Left ventricle myocardium superior (tissue), 1 donor: ENCODE data around the gene KRTAP5-10. TPM values are rescaled to one million over a fixed set of nuclear protein-coding genes. Genes with fewer than 3 reads are reported as not detected.
"Not testable (repeated sequence)": the region's sequence is repeated elsewhere in the genome, so short reads cannot be mapped to it uniquely, and the experiment has no call there.

ENCODE experiments used
- ATAC-seq: fragments of 200-7000 bp; cut with Tn5 transposase; one replicate; pipeline ENCODE4 v1.9.1; 2020; ENCODE audit warnings: mild to moderate bottlenecking, moderate library complexity
- DNase-seq: peaks from one replicate; pipeline ENCODE4 v3.0.0-alpha.2; 2020
- intact Hi-C: fragments of 100-400 bp; cut with micrococcal nuclease; formaldehyde crosslinking; loops from one replicate; pipeline ENCODE4 v1.11.0; 2022
- long read RNA-seq: library from polyadenylated mRNA; unstranded; transcript quantifications from one replicate; pipeline ENCODE4 v2.0.0, GENCODE V29; 2021
- total RNA-seq: library from RNA; stranded (reverse); fragmentation: NEBNext Ultra II Directional; extraction: Animal tissue kit (Norgen Biotek cat#: 25700); gene quantifications from one replicate; pipeline ENCODE4 v1.2.1, GENCODE V29; 2021
- donor health status: DM: no; HTN: yes; CAD: no; lungs with severe emphysema.

The KRTAP5-10 gene, protein sequence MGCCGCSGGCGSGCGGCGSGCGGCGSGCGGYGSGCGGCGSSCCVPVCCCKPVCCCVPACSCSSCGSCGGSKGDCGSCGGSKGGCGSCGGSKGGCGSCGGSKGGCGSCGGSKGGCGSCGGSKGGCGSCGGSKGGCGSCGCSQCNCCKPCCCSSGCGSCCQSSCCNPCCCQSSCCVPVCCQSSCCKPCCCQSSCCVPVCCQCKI
- not detected for total RNA-seq
- long read RNA-seq, result 0 reads

DNA sequence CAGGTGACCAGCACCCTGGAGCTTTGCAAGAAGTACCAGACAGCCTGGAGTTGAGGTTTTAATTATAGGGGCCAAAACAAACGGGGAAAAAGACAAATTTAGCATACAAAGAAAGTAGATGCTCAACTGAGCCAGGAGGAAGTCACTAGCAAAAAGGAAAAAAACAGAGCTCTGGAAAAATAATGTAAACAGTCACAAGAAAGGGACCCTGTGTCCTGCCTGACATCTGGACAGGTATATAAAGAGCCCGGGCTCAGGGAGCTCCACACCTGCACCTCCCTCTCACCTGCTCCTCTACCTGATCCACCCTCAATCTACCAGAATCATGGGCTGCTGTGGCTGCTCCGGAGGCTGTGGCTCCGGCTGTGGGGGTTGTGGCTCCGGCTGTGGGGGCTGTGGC is at the start of gene KRTAP5-10:
TSS of gene KRTAP5-10 (plus strand) at position 301 of the 400 bp plus-strand sequence. CDS start at position 326, 25 bp downstream.
- no peak for ATAC-seq
- DNase-seq, result no peak

DNA sequence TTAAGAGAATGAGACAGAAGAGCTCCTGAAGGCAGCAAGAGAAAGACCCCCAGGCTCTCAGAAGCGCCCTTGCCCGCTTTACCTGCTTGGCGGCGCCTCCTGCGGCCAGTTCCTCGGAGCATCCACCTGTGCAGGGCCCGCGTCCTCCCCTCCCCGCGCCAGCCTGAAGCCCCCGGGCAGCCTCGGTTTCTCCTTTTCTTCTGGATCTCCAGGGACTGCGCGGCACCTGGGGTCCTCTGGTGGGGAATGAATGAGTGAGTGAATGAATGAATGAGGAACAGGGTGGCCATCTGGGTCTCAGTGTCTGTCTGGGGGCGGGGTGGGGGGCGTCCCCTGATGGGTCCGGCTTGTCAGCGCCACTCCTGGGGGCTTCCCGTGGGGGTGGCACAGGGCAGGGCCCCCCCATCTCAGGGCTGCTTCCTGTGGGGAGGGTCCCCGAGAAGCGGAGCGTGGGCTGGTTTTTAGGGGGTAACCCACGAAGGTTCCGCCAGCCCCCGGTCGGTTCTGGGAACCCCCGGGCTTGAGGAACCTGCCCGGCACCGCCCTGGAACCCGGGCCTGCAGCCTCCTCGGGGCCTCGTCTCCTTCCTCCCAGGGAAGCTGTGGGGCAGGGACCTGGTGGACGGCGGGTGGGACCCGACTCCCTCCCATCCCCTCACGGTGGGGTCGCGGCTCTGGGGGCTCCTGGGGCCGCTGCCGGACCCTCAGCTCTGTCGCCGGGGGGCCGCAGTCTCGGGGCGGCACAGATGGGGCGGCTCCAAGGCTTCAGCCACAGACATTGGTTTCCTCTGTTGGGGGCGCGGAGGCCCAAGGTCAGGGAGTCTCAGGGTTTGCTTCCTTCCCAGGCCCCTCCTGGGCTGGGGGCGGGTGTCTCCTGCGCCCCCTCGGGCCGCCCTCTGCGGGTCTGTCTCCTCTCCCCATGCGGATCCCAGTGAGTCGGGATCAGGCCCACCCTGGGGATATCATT is 46.6 kb upstream of the KRTAP5-10 start:
- DNase-seq, result no peak
- ATAC-seq, result no peak
- intact Hi-C loops, result no loop called here

More for the DNA sequence above, at the start of gene KRTAP5-10:
- intact Hi-C loops, result no loop called here

DNA sequence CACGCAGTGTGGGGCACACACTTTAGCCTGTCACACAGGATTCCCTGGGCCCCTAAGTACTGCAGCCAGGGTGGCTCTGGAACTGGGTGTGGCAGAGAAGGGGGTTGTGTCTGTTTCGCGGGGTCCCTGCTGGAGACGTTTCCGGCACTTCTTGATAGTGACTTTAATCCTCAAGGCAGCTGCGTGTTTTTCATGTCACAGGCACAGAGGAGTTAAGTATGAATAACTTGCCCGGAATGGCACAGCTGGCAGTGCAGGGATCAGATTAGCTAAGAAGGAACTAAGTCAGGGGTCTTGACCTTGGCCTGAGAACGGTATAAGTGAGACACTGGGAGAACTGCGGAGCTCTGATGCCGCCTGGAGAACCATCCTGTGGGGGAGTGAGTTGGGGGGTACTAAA is 45.8 kb upstream of the KRTAP5-10 start:
- no peak for ATAC-seq
- intact Hi-C loops, result no loop called here
- DNase-seq, result no peak

DNA sequence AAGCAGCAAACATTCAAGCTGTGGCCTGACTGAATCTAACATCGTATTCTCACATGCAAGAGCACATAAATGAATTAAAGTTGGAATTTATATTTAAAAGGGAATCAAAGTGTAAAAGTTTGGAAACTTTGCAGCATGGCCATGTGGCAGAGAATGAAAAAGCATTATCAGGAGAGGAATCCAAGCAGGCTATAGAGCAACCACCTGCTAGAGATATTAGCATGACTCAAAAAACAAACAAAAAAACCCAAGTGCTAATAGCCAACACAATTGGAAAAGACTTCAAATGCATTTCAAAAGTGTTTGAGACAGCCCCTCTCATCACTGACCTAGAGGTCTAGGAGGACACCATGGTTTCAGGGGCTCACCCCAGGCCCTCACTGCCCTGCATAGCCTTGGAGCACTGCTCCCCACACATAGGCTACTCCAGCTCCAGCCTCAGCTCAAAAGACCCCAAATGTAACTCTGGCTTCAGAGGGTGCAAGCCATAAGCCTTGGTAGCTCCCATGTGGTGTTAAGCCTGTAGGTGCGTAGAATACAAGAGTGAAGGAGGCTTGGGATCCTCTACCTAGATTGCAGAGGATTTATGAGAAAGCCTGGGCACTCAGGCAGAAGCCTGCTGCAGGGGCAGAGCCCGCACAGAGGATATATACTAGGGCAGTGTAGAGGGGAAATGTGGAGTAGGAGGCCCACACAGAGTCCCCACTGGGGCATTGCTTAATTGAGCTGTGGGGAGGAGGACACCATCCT is 40.0 kb upstream of the KRTAP5-10 start:
- DNase-seq, result no peak
- no peak for ATAC-seq
- intact Hi-C loops, result no loop called here

DNA sequence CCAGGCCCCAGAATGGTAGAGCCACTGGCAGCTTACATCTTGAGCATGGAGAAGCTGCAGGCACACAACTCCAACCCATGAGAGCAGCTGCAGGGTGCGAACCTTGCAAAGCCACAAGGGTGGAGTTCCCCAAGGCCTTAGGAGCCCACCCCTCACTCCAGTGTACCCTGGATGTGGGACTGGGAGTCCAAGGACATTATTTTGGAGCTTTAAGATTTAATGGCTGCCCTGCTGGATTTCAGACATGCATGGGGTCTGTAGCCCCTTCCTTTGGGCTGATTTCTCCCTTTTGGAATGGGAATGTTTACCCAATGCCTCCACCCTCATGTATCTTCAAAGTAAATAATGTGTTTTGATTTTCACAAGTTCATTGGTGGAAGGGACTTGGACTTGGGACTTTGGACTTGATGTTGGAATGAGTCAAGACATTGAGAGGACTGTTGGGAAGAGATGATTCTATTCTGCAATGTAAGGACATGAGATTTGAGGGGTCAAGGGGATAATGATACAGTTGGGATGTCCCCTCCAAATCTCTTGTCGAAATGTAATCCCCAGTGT is 39.3 kb upstream of the KRTAP5-10 start:
- DNase-seq (no peak), ATAC-seq (no peak)
- intact Hi-C loops, result no loop called here

DNA sequence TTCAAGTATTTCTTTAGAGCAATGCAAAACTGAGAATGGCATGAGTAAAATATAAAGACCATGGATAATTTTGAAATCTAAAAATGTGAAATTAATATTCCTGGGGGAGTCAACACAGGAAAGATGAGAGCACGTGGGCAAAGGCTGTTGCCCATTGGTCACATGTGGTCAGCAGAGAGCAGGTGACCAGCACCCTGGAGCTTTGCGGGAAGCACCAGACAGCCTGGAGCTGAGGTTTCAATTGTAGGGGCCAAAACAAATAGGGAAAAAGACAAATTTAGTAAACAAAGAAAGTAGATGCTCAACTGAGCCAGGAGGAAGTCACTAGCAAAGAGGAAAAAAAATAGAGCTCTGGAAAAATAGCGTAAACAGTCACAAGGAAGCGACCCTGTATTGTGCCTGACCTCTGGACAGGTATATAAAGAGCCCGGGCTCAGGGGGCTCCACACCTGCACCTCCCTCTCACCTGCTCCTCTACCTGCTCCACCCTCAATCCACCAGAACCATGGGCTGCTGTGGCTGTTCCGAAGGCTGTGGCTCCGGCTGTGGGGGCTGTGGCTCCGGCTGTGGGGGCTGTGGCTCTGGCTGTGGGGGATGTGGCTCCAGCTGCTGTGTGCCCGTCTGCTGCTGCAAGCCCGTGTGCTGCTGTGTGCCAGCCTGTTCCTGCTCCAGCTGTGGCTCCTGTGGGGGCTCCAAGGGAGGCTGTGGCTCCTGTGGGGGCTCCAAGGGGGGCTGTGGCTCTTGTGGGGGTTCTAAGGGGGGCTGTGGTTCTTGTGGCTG is 38.4 kb upstream of the KRTAP5-10 start, which contains the start of gene KRTAP5-7:
TSS of gene KRTAP5-7 (plus strand) at position 472 of the 780 bp plus-strand sequence. CDS start at position 506, 34 bp downstream.
- not testable (repeated sequence) for ATAC-seq

DNA sequence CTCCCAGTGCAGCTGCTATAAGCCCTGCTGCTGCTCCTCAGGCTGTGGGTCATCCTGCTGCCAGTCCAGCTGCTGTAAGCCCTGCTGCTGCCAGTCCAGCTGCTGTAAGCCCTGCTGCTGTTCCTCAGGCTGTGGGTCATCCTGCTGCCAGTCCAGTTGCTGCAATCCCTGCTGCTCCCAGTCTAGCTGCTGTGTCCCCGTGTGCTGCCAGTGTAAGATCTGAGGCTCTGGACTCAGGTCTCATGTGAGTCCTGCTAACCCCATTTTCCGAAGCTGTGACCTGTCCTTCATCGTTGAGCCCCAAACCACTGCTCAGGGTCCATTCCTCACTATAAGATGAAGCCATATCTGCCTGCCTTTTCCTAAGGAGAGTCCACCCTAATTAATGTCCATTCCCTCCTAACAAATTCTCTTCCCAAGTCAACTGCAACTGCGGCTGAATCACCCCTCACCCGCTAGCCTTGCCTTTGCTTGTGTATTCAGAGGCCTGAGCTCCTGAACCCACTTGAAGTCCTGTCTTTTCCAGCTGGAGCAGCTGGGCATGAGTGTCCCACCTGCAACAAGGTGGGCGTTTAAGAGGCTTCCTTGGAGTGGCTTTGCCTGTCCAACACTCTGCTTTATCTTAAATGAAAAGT is 37.7 kb upstream of the KRTAP5-10 start:
- DNase-seq, result no peak
- ATAC-seq, result no peak
- intact Hi-C loops, result no loop called here

More for the DNA sequence above, 38.4 kb upstream of the KRTAP5-10 start, which contains the start of gene KRTAP5-7:
- intact Hi-C loops, DNase-seq: not testable (repeated sequence)

DNA sequence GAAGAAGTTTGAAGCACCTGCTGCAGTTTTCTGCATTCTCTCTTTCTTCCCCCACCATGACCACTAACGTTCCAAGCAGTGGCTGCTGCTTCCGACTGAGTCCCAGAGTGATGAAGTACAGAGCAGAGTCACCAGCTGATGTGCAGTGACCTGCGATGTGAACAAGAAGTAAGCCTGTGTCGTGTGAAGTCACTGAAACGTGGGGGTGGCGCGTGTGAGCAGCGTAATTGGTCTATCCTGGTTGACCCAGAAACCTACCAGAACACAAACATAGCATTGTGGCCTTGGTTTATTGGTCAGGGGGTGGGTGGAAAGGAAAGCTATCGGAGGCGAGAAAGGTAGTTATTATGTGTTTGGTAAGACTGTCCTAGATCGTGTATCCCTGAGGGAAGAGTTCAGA is 34.8 kb upstream of the KRTAP5-10 start:
- no peak for ATAC-seq
- intact Hi-C loops, result no loop called here
- no peak for DNase-seq

DNA sequence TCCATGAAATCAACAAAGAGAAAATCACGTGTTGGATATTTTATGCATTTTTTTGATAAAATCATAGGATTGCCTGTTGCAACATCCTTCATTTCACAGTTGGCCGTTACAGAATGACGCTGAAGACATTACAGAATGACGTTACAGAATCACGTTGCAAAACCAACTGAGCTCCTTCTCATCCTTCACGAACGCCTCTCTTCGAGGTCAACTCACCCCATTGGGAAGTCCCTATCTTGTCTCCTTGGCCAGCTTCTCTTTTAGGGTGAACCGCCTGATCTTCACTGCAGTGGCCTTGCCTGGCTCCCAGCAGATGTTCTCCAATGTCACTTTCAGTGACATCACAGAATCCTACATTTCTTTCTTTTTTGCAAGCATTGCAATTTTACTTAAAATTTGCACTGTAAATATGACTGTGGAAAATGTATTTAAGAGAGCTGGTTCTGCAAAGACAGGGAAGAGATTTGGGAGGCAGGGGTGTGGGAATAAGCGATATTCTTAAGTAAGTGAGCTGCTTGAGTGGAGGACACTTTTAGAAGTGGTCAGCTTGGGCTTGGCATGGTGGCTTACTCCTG is 33.2 kb upstream of the KRTAP5-10 start:
- intact Hi-C loops, result no loop called here
- no peak for ATAC-seq
- no peak for DNase-seq

DNA sequence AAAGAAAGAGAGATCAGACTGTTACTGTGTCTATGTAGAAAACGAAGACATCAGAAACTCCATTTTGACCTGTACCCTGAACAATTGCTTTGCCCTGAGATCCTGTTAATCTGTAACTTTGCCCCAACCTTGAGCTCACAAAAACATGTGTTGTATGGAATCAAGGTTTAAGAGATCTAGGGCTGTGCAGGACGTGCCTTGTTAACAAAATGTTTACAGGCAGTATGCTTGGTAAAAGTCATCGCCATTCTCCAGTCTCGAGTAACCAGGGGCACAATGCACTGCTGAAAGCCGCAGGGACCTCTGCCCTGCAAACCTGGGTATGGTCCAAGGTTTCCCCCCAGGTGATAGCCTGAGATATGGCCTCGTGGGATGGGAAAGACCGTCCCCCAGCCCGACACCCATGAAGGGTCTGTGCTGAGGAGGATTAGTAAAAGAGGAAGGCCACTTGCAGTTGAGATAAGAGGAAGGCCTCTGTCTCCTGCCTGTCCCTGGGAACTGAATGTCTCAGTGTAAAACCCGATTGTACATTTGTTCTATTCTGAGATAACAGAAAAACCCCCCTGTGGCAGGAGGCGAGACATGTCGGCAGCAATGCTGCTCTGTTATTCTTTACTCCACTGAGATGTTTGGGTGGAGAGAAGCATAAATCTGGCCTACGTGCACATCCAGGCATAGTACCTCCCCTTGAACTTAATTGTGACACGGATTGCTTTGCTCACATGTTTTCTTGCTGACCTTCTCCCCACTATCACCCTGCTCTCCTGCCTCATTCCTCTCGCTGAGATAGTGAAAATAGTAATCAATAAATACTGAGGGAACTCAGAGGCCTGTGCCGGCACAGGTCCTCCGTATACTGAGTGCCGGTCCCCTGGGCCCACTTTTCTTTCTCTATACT is 30.4 kb upstream of the KRTAP5-10 start:
- intact Hi-C loops, DNase-seq, ATAC-seq: not testable (repeated sequence)

DNA sequence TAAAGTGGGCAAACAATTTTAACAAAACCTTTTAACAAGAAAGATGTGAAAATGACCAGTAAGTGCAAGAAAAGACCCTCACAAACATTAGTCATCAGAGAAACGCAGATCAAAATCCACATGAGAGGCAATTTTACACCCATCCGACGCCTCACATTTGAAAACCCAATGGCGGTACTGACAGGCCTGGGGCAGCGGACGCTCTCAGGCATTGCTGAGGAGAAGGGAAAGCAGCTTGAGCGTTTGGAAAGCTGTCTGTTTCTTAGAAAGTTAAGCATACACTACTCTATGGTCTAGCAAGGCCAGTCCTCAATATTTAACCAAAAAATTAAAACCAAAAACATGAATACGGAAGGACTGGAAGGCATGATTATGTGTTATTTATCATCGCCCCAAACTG is 29.5 kb upstream of the KRTAP5-10 start:
- intact Hi-C loops, result no loop called here
- ATAC-seq (no peak), DNase-seq (no peak)

DNA sequence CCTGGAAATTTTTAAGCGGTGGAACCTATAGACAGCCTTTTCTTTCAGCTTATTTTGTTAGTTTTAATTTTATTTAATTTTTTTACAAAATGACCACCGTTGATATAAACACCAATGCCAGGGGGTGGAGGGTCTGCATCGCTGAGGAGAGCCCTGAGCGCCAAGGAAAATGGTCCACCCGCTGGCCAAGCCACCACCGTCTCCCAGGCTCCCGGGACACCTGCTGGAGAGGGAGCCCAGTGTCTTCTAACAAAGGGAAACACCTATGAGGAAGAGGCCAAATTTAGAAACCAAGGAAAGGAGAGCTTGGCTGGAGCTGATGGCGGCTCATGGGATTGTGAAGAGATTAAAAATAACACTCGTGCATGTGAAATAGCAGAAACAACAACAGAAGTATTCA is 27.8 kb upstream of the KRTAP5-10 start:
- ATAC-seq, result no peak
- DNase-seq, result no peak
- intact Hi-C loops, result no loop called here

DNA sequence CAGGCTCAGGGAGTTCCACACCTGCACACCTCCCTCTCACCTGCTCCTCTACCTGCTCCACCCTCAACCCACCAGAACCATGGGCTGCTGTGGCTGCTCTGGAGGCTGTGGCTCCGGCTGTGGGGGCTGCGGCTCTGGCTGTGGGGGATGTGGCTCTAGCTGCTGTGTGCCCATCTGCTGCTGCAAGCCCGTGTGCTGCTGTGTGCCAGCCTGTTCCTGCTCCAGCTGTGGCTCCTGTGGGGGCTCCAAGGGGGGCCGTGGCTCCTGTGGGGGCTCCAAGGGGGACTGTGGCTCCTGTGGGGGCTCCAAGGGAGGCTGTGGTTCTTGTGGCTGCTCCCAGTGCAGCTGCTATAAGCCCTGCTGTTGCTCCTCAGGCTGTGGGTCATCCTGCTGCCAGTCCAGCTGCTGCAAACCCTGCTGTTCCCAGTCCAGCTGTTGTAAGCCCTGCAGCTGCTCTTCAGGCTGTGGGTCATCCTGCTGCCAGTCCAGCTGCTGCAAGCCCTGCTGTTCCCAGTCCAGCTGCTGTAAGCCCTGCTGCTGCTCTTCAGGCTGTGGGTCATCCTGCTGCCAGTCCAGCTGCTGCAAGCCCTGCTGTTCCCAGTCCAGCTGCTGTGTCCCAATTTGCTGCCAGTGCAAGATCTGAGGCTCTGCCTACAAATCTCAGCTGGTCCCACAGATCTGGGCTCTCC is 27.2 kb upstream of the KRTAP5-10 start, which contains the start of gene KRTAP5-8:
TSS of gene KRTAP5-8 (plus strand) at position 49 of the 689 bp plus-strand sequence. CDS start at position 80, 31 bp downstream.
- ATAC-seq, intact Hi-C loops, DNase-seq: not testable (repeated sequence)

DNA sequence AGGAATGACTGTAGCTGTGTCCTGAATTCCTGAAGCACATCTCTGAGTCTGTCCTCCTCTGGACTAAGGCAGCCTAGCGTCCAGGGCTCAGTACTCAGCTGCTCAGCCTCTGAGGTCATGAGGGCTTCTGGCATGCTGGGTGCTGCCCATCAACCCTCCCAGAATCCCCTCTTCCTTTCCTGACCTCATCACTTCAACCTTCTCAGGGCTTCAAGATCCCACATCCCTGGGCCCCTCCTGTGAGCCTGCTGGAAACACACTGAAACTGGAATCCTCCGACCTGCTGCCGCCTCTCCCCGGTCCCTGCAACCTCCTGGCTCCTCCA is 26.7 kb upstream of the KRTAP5-10 start:
- DNase-seq, result no peak
- intact Hi-C loops, result no loop called here
- no peak for ATAC-seq

DNA sequence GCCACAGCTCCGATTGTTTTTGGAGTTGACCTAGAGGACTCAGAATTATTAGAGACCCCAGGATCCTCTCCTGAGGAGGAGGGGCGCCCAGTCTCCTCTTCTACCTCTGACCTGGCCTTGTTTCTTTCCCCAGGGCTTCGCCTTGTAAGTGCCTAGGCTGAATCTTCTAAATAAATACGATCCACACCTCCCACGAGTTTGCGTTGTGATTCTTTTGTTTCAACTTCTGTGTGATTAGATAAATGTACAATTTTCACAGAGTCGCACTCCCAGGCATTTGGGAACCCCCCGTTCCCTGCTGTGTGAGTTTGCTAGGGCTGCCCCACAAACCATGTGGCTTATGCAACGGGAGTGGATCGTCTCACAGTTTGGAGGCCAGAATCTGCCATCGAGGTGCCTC is 26.3 kb upstream of the KRTAP5-10 start:
- ATAC-seq, result no peak
- no peak for DNase-seq
- intact Hi-C loops, result no loop called here

DNA sequence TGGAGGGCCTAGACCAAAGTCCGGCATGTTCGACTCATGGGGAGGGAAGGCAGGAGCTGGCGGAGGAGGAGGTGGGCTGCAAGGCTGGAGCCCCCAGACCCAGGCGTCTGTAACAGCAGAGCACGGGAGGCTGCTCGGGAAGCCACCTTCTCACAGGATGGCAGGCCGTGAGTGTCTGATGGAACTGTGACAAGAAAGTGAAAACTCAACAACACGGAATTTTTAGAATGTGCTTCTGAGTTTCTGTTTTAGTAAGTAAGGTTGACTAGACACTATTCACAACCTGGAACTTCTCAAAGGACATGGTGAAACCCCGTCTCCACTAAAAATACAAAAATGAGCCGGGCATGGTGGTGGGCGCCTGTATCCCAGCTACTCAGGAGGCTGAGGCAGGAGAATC is 25.4 kb upstream of the KRTAP5-10 start:
- intact Hi-C loops, DNase-seq, ATAC-seq: not testable (repeated sequence)
